ENCODE results near the gene NECTIN1. TPM values are rescaled to one million over a fixed set of nuclear protein-coding genes. Genes with fewer than 3 reads are reported as not detected.

Gene NECTIN1
- total RNA-seq, 1 experiment from 2014 or later, result 19.9 TPM

DNA sequence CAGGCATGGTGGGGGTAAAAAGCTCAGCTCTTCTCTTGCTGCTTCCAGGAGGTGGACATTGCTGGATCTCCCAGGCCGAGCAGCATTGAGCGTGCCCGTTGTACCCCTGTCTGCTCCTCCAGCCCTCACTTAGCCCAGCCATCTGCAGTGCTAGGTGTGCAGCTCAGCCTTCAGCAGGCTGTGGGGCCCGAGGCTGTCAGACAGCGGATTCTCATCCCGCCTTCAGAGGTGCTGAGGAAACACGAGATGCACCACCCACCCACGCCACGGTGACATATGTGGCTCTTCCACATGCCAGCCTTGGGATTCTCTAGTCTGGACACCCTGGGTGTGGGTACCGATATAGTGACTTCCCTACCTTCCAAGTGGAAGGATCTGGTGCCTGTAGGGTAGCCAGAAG is 48.9 kb upstream of the NECTIN1 start:
- H3K27ac ChIP-seq (ENCODE audit: low read length), result no peak overlapping the region
- no peak overlapping the region for H3K4me2 ChIP-seq (ENCODE audit: low read length)
- no peak overlapping the region for H3K9ac ChIP-seq (ENCODE audit: low read length)
- DNase-seq, result no peak
- H3K36me3 ChIP-seq (ENCODE audit: low read depth, low read length), result no peaks in the 10 kb centered on the region
- no peaks in the 10 kb centered on the region for H4K20me1 ChIP-seq (ENCODE audit: low read length)
- no peaks in the 10 kb centered on the region for H3F3A ChIP-seq (ENCODE audit: low read length, unreplicated experiment)
- no peaks in the 10 kb centered on the region for H3K4me1 ChIP-seq (ENCODE audit: insufficient read depth, low read length)
- BruUV-seq (replicated peaks), result no TSS peak
- no peak for ATAC-seq
- no peaks in the 10 kb centered on the region for H3K9me3 ChIP-seq (ENCODE audit: low read length)
- CTCF ChIA-PET, result no interaction called here
- no peaks in the 10 kb centered on the region for H3K9me2 ChIP-seq (replicated peaks; ENCODE audit: low read length)
- no peak overlapping the region for H2AFZ ChIP-seq (ENCODE audit: low read length)
- POLR2A ChIA-PET (ENCODE audit: unreplicated experiment), result interaction anchor here (0.7 kb wide), 1 partner anchor 1104 kb away, joined by 3 read pairs; no protein-coding TSS in a partner anchor
- H3K79me2 ChIP-seq (ENCODE audit: low read length), result no peaks in the 10 kb centered on the region
- TF ChIP-seq, protein P1, sequence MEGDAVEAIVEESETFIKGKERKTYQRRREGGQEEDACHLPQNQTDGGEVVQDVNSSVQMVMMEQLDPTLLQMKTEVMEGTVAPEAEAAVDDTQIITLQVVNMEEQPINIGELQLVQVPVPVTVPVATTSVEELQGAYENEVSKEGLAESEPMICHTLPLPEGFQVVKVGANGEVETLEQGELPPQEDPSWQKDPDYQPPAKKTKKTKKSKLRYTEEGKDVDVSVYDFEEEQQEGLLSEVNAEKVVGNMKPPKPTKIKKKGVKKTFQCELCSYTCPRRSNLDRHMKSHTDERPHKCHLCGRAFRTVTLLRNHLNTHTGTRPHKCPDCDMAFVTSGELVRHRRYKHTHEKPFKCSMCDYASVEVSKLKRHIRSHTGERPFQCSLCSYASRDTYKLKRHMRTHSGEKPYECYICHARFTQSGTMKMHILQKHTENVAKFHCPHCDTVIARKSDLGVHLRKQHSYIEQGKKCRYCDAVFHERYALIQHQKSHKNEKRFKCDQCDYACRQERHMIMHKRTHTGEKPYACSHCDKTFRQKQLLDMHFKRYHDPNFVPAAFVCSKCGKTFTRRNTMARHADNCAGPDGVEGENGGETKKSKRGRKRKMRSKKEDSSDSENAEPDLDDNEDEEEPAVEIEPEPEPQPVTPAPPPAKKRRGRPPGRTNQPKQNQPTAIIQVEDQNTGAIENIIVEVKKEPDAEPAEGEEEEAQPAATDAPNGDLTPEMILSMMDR (conservative IDR thresholded peaks at IDR 0.05; ENCODE audit: low read depth, low read length), result no peak
- TF ChIP-seq EZH2 (IDR thresholded peaks at IDR 0.05; ENCODE audit: low read length, unreplicated experiment) (no peak), EZH2phosphoT487 (IDR thresholded peaks at IDR 0.05; ENCODE audit: borderline replicate concordance, low read length) (no peak)
- intact Hi-C loops (cut with micrococcal nuclease), result no loop called here
- peaks cover 78% of the 10 kb centered on the region for H3K27me3 ChIP-seq (ENCODE audit: low read length)
- H3K4me3 ChIP-seq (ENCODE audit: low read length), result no peak overlapping the region

DNA sequence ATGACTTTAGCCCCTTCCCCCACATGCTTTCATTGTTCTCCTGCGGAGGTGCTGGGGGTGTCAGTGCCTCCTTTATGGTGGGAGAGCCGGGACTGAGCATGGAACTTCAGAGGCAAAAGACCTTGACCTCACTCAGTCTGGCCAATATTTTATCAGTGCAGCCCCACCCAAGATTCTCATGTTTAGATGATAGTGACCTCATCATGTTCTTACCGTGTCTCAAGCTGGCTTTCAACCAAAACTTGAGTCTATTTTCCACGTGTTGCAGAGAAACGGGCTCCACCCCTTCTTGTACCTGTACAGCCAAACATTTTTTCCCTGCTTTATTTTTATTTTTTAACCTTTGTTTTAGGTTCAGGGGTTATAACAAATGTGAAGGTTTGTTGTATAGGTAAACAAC is 47.7 kb upstream of the NECTIN1 start:
- H3K9me3 ChIP-seq (ENCODE audit: low read length), result no peaks in the 10 kb centered on the region
- ATAC-seq (no peak), DNase-seq (no peak)
- H3F3A ChIP-seq (ENCODE audit: low read length, unreplicated experiment), result no peaks in the 10 kb centered on the region
- ChIA-PET CTCF (no interaction called here), POLR2A (ENCODE audit: unreplicated experiment) (no interaction called here)
- intact Hi-C loops (cut with micrococcal nuclease), result no loop called here
- no peak overlapping the region for H3K4me2 ChIP-seq (ENCODE audit: low read length)
- H3K9ac ChIP-seq (ENCODE audit: low read length), result no peak overlapping the region
- no peak overlapping the region for H3K4me3 ChIP-seq (ENCODE audit: low read length)
- no peaks in the 10 kb centered on the region for H3K4me1 ChIP-seq (ENCODE audit: insufficient read depth, low read length)
- no peaks in the 10 kb centered on the region for H4K20me1 ChIP-seq (ENCODE audit: low read length)
- TF ChIP-seq, protein P1 (conservative IDR thresholded peaks at IDR 0.05; ENCODE audit: low read depth, low read length), result no peak
- TF ChIP-seq EZH2 (IDR thresholded peaks at IDR 0.05; ENCODE audit: low read length, unreplicated experiment) (no peak), EZH2phosphoT487 (IDR thresholded peaks at IDR 0.05; ENCODE audit: borderline replicate concordance, low read length) (no peak)
- H2AFZ ChIP-seq (ENCODE audit: low read length), result no peak overlapping the region
- no peak overlapping the region for H3K27ac ChIP-seq (ENCODE audit: low read length)
- no peaks in the 10 kb centered on the region for H3K9me2 ChIP-seq (replicated peaks; ENCODE audit: low read length)
- peaks cover 65% of the 10 kb centered on the region for H3K27me3 ChIP-seq (ENCODE audit: low read length)
- no peaks in the 10 kb centered on the region for H3K79me2 ChIP-seq (ENCODE audit: low read length)
- H3K36me3 ChIP-seq (ENCODE audit: low read depth, low read length), result no peaks in the 10 kb centered on the region
- no TSS peak for BruUV-seq (replicated peaks)

DNA sequence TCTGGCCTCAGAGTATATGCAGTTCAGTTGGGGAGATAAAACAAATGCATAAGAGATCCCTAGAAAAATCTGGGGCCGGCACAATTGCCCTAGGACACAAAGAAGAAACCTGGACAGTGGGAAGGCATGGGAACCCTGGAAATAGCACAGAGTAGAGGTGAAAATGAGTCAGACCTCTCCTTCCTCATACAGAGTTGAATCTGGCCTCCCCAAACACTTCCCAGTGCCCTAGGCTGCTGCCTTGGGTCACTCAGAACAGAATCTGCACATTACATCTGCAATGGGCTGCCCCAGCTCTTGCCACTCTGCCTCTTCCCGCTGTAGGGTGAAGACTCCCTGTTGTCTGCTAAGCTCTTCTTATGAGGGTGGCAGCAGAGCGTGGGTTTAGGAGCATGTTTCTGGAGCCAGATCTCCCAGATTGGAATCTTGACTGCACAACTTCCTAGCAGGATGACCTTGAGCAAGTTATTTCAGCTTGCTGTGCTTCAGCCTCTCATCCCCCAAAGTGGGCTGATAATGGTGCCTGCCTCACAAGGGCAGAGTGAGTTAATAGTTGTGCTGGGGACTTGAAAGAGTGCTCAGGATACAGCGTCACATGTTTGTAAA is 47.1 kb upstream of the NECTIN1 start:
- no peaks in the 10 kb centered on the region for H3K79me2 ChIP-seq (ENCODE audit: low read length)
- H3K4me2 ChIP-seq (ENCODE audit: low read length), result no peak overlapping the region
- H3K9me3 ChIP-seq (ENCODE audit: low read length), result no peaks in the 10 kb centered on the region
- H4K20me1 ChIP-seq (ENCODE audit: low read length), result no peaks in the 10 kb centered on the region
- no peaks in the 10 kb centered on the region for H3F3A ChIP-seq (ENCODE audit: low read length, unreplicated experiment)
- DNase-seq (no peak), ATAC-seq (no peak)
- ChIA-PET POLR2A (ENCODE audit: unreplicated experiment) (no interaction called here), CTCF (no interaction called here)
- H3K4me1 ChIP-seq (ENCODE audit: insufficient read depth, low read length), result no peaks in the 10 kb centered on the region
- no peak overlapping the region for H3K9ac ChIP-seq (ENCODE audit: low read length)
- H3K4me3 ChIP-seq (ENCODE audit: low read length), result no peak overlapping the region
- intact Hi-C loops (cut with micrococcal nuclease), result no loop called here
- peaks cover 65% of the 10 kb centered on the region for H3K27me3 ChIP-seq (ENCODE audit: low read length)
- H3K9me2 ChIP-seq (replicated peaks; ENCODE audit: low read length), result no peaks in the 10 kb centered on the region
- BruUV-seq (replicated peaks), result no TSS peak
- H3K36me3 ChIP-seq (ENCODE audit: low read depth, low read length), result no peaks in the 10 kb centered on the region
- TF ChIP-seq, protein P1 (conservative IDR thresholded peaks at IDR 0.05; ENCODE audit: low read depth, low read length), result no peak
- TF ChIP-seq EZH2phosphoT487 (IDR thresholded peaks at IDR 0.05; ENCODE audit: borderline replicate concordance, low read length) (no peak), EZH2 (IDR thresholded peaks at IDR 0.05; ENCODE audit: low read length, unreplicated experiment) (no peak)
- no peak overlapping the region for H2AFZ ChIP-seq (ENCODE audit: low read length)
- no peak overlapping the region for H3K27ac ChIP-seq (ENCODE audit: low read length)

Data from PC-3 (cell line).